CD14-positive monocyte (primary cell): Measurements from ENCODE around the gene NFATC2. TPM values are rescaled to one million over a fixed set of nuclear protein-coding genes. Genes with fewer than 3 reads are reported as not detected.
"Not testable (repeated sequence)": the region's sequence is repeated elsewhere in the genome, so short reads cannot be mapped to it uniquely, and the experiment has no call there.

ENCODE experiments used
- DNase-seq, 3 donors: peaks; one replicate each; pipeline ENCODE4 v3.0.0-alpha.2; 2011 to 2022
- H2AFZ ChIP-seq: 2 replicates; pipeline ENCODE4 v1.6.0; 2012; ENCODE audit warnings: mild to moderate bottlenecking, low read depth, low read length, inconsistent platforms; ENCODE audit not compliant: insufficient read depth, poor library complexity, severe bottlenecking
- H3K27ac ChIP-seq, 2 donors: 1 replicate in 1 of 2; 2 replicates in 1 of 2; pipeline ENCODE4 v1.5.1; 2012 to 2013; ENCODE audit warnings: low read length in 2 of 2, control low read depth in 1 of 2, inconsistent platforms in 1 of 2, low read depth in 1 of 2, mild to moderate bottlenecking in 1 of 2
- H3K27me3 ChIP-seq, 2 donors: one replicate each; pipeline versions ENCODE4 v1.6.0 to v1.6.1; 2011 to 2013; ENCODE audit warnings: low read length in 2 of 2; ENCODE audit not compliant: control insufficient read depth in 2 of 2, insufficient read depth in 2 of 2
- H3K36me3 ChIP-seq, 2 donors: replicated peaks in 1 of 2; 1 replicate in 1 of 2; 2 replicates in 1 of 2; pipeline versions ENCODE4 v1.5.1 to v1.6.1; 2012 to 2013; ENCODE audit warnings: low read length in 2 of 2, control low read depth in 1 of 2, inconsistent platforms in 1 of 2, mild to moderate bottlenecking in 1 of 2; ENCODE audit not compliant: insufficient read depth in 2 of 2, control insufficient read depth in 1 of 2
- H3K4me1 ChIP-seq, 2 donors: 1 replicate in 1 of 2; 2 replicates in 1 of 2; pipeline versions ENCODE4 v1.5.1 to v1.6.1; 2012 to 2013; ENCODE audit warnings: low read length in 2 of 2, control low read depth in 1 of 2, inconsistent platforms in 1 of 2, mild to moderate bottlenecking in 1 of 2, moderate library complexity in 1 of 2; ENCODE audit not compliant: insufficient read depth in 2 of 2, control insufficient read depth in 1 of 2
- H3K4me2 ChIP-seq: replicated peaks from 2 replicates; pipeline ENCODE3; 2012; ENCODE audit warnings: low read length, moderate library complexity, mild to moderate bottlenecking; ENCODE audit not compliant: poor library complexity, severe bottlenecking; ENCODE audit errors: extremely low read depth
- H3K4me3 ChIP-seq, 3 experiments: fragments of 200-600 bp in 1 of 3; sonication (generic) in 1 of 3; replicated peaks in 1 of 3; 1 replicate in 2 of 3; 2 replicates in 1 of 3; pipeline ENCODE4 v1.5.1; 2011 to 2013; ENCODE audit warnings: low read length in 3 of 3, mild to moderate bottlenecking in 3 of 3, control low read depth in 2 of 3, low read depth in 2 of 3, inconsistent platforms in 1 of 3, moderate library complexity in 1 of 3
- H3K79me2 ChIP-seq: 2 replicates; pipeline ENCODE4 v1.6.0; 2012; ENCODE audit warnings: mild to moderate bottlenecking, control low read depth, inconsistent platforms, low read length, moderate library complexity; ENCODE audit not compliant: insufficient read depth
- H3K9ac ChIP-seq: 2 replicates; pipeline ENCODE4 v1.6.0; 2017; ENCODE audit warnings: low read length, mild to moderate bottlenecking; ENCODE audit not compliant: insufficient read depth, poor library complexity, severe bottlenecking
- H3K9me3 ChIP-seq, 2 donors: replicated peaks in 1 of 2; 1 replicate in 1 of 2; 2 replicates in 1 of 2; pipeline versions ENCODE4 v1.5.1 to v1.6.1; 2012 to 2013; ENCODE audit warnings: low read length in 2 of 2, control low read depth in 1 of 2; ENCODE audit not compliant: control insufficient read depth in 1 of 2, insufficient read depth in 1 of 2
- H4K20me1 ChIP-seq: 2 replicates; pipeline ENCODE4 v1.6.0; 2012; ENCODE audit warnings: mild to moderate bottlenecking, low read length, control low read depth, moderate library complexity; ENCODE audit not compliant: insufficient read depth
- H3K27ac Mint-ChIP-seq, 7 donors: one replicate each; pipeline ENCODE4 v1.8.0; 2020; ENCODE audit warnings: mild to moderate bottlenecking in 7 of 7, mixed read lengths in 7 of 7, moderate library complexity in 6 of 7, inconsistent platforms in 2 of 7
- H3K27me3 Mint-ChIP-seq, 3 donors: one replicate each; pipeline ENCODE4 v1.8.0; 2021 to 2022; ENCODE audit warnings: low read depth in 3 of 3, mild to moderate bottlenecking in 3 of 3, mixed read lengths in 3 of 3, moderate library complexity in 3 of 3, inconsistent platforms in 1 of 3
- H3K36me3 Mint-ChIP-seq, 2 donors: one replicate each; pipeline ENCODE4 v1.8.0; 2020; ENCODE audit warnings: mixed read lengths in 2 of 2, inconsistent platforms in 1 of 2, mild to moderate bottlenecking in 1 of 2
- H3K4me1 Mint-ChIP-seq: one replicate; pipeline ENCODE4 v1.8.0; 2020; ENCODE audit warnings: mild to moderate bottlenecking, mixed read lengths
- H3K4me3 Mint-ChIP-seq, 2 donors: one replicate each; pipeline ENCODE4 v1.8.0; 2020; ENCODE audit warnings: mild to moderate bottlenecking in 2 of 2, mixed read lengths in 2 of 2, moderate library complexity in 1 of 2
- H3K9me3 Mint-ChIP-seq, 7 donors: one replicate each; pipeline ENCODE4 v1.8.0; 2020 to 2022; ENCODE audit warnings: mixed read lengths in 7 of 7, mild to moderate bottlenecking in 6 of 7, moderate library complexity in 6 of 7, inconsistent platforms in 2 of 7
- CTCF ChIP-seq: fragments of 200-600 bp; IDR thresholded peaks from one replicate; pipeline ENCODE4 v1.8.0; 2022; ENCODE audit warnings: antibody characterized with exemption, mild to moderate bottlenecking
- WGBS: methylation state at CpG from one replicate; pipeline ENCODE4 v1.1.5; 2013; ENCODE audit warnings: missing lambda C conversion rate; ENCODE audit not compliant: insufficient coverage; 5-methylcytosine and 5-hydroxymethylcytosine counted together
- intact Hi-C, 2 donors: fragments of 100-400 bp; cut with micrococcal nuclease; formaldehyde crosslinking; loops; one replicate each; pipeline versions ENCODE4 v1.15.0 to v1.15.1; 2023
- polyA plus RNA-seq, 3 donors: library from polyadenylated mRNA; depleted of rRNA in 1 of 3; unstranded in 2 of 3; stranded (reverse) in 1 of 3; fragments of 300-500 nt in 2 of 3; fragments of >200 nt in 1 of 3; fragmentation: Illumina TruSeq in 2 of 3; gene quantifications; 1 replicate in 2 of 3; 2 replicates in 1 of 3; pipeline ENCODE4 v1.2.3, GENCODE V29; 2012 to 2021

NFATC2 gene
- polyA plus RNA-seq, 3 donors, result 0.03 to 0.18 (median 0.11) TPM

GRCh38 chr20:51540580-51540979 lies 1.9 kb downstream of the NFATC2 start:
- H3K4me2 ChIP-seq, result no peak overlapping the region
- WGBS, result no CpG with 5 or more reads among the region's 6 CpGs
- peak overlapping the region in 1 of 7 donors; percentile 27 for H3K27ac Mint-ChIP-seq
- no peak for TF ChIP-seq CTCF
- peaks cover 21% of the 10 kb centered on the region for H3K4me1 Mint-ChIP-seq
- peaks cover 0 to 6% of the 10 kb centered on the region in 2 donors for H3K9me3 ChIP-seq
- no peaks in the 10 kb centered on the region for H4K20me1 ChIP-seq
- no peaks in the 10 kb centered on the region for H3K79me2 ChIP-seq
- H3K36me3 ChIP-seq, result no peaks in the 10 kb centered on the region
- DNase-seq, result no peak
- no peaks in the 10 kb centered on the region for H3K36me3 Mint-ChIP-seq
- H3K27me3 Mint-ChIP-seq, result peaks cover 35 to 46% (median 46%) of the 10 kb centered on the region in 3 donors
- peaks cover 0 to 9% (median 4%) of the 10 kb centered on the region in 7 donors for H3K9me3 Mint-ChIP-seq
- H3K4me1 ChIP-seq, result peaks cover 6 to 12% of the 10 kb centered on the region in 2 donors
- no peak overlapping the region for H3K4me3 ChIP-seq
- intact Hi-C loops, result no loop called here
- H3K27me3 ChIP-seq, result peaks cover 24 to 39% of the 10 kb centered on the region in 2 donors
- H3K4me3 Mint-ChIP-seq, result peak overlapping the region in 1 of 2 donors; percentile 75
- H2AFZ ChIP-seq, result no peak overlapping the region
- no peak overlapping the region for H3K27ac ChIP-seq
- H3K9ac ChIP-seq, result no peak overlapping the region

- no CpG with 5 or more reads among the region's 7 CpGs for WGBS
- Histone ChIP-seq H3K27me3 (peaks cover 24 to 39% of the 10 kb centered on the region in 2 donors), H3K4me1 (peaks cover 11 to 14% of the 10 kb centered on the region in 2 donors)
- peaks cover 34 to 48% (median 48%) of the 10 kb centered on the region in 3 donors for H3K27me3 Mint-ChIP-seq
- H4K20me1 ChIP-seq, DNase-seq, H3K9ac ChIP-seq, H3K36me3 Mint-ChIP-seq, H3K9me3 ChIP-seq, intact Hi-C loops, H3K79me2 ChIP-seq, H3K36me3 ChIP-seq, H3K9me3 Mint-ChIP-seq, H3K4me3 ChIP-seq, H3K4me2 ChIP-seq, H3K27ac ChIP-seq, H2AFZ ChIP-seq: not testable (repeated sequence)
- H3K4me3 Mint-ChIP-seq, result peak overlapping the region in 1 of 2 donors; percentile 44
- H3K4me1 Mint-ChIP-seq, result peaks cover 26% of the 10 kb centered on the region
- peak overlapping the region in 1 of 7 donors; percentile 32 for H3K27ac Mint-ChIP-seq
Measured at GRCh38 chr20:51540074-51540473, 2.4 kb downstream of the NFATC2 start.
